Amniotic epithelial cell (primary cell): Measurements from ENCODE around the gene FNIP2.

Source experiments
- DNase-seq: peaks from one replicate; pipeline ENCODE4 v3.0.0-alpha.2; 2010; ENCODE audit warnings: low read depth

FNIP2 gene

DNA sequence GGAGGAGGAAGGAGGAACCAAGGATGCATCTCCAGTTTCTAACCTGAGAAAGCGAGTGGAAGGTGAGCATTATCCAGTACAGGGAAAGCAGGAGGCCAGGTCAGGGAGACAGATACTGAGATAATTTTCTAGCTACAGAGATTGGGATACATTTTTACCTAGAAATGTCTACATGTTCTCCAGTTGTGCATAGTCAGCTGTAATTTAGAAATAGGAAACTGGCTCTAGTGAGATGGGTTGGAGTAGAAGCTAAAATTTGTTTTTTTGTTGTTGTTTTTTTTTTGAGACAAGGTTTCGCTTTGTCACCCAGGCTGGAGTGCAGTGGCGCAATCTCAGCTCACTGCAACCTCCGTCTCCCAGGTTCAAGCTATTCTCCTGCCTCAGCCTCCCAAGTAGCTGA lies 71.3 kb downstream of the FNIP2 start:
- DNase-seq = no peak

DNA sequence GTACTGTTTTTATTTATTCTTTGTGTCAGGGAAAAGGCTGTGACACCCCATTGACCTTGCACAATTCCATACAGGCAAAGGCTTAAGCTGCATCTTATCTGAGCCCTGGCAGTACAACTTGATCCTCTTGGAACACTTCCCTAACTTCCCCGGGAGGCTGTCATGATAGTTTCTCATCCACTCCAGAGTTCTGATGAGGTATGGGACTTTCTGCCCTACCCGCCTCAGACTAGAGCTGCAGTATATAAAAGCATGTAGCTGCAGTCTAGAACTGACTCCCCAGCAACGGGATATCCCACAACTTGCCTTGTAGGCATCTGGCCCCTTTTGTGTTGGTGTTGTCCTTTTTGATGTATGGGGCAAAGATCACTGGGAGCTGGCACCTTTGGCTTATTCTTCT lies 72.7 kb downstream of the FNIP2 start:
- peak; percentile 71 for DNase-seq

DNA sequence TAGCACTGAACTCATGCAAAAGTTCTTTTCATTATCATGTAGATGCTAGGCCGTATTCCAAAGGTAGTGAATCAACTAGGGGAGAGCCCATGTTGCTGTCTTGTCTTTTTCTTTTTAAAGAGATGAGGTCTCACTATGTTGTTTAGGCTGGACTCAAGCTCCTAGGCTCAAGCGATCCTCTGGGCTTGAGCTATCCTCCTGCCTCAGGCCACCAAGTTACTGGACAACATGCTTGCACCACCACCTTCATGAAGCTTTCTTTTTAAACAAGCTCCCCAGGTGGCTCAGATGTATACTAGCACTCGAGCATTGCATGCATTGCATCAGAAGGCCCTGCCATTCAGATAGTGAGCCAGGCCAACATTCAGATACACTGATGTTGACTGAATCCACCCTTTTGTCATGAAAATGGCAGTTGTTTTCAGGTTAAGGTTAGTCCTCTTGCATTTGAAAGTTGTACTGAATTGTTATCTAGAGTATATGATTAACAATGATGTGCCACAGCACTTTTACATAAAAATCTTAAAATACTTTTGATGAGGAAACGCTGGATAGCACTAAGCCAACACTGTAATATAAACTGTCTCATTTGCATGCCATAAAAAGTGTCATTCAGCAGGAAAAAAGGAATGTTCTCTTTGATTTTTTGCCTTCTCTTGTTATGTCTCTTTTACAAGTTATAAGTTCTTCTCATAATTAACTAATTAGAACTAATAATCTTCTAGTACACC lies 76.7 kb downstream of the FNIP2 start:
- DNase-seq = no peak

DNA sequence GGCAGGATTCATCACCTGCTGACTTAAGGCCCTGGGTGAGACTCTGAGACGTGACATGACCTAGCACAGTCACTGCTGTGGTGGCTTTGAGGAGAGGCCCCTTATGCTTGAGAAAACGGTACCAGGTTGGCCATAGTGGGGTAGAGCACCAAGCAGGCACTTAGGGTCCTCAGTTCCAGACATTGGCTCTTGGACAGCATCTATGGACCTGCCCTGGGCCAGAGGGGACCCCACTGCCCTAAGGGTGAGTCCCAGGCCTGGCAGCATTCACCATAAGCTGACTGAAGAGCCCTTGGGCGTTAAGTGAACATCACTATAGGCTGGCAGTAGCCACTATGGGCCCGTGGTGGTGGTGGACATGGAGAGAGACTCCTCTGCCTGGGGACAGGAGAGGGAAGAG lies 78.7 kb downstream of the FNIP2 start:
- no peak for DNase-seq

DNA sequence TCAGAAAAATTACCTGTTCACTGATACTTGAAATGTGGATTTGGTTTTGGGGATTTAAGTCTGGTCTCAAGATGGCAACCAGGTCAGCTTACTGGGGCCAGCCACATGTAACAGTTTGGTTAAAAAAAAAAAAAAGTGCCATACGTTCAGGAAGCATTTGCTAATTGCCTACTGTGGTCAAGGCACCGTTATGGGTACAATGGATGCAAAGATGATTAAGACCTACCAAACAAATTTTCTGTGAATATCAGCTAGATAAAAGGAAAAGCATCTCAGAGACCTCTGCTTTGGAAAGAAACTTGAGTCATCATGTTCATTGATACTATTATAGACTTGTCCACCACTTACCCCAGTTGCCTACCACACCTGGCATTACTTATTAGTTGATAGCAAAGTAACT lies 80.9 kb downstream of the FNIP2 start:
- DNase-seq = no peak

DNA sequence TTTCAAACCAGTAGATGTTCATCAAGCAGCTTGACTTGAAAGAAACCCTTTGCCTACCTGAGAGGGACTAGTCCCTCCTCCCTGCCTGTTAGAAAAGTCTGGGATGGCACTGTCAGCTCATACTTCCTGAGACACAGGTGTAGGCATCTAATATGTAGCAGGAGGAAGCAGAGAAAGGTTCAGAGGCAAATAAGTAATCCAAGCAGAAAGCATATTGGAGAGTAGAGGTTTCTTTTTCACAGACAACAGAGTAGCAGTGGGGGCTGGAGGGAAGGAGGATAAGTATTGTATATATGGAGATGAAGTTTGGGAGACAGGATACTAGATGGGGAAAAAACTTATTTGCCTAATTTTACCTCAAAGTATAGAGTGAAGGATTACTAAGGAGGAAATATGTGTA lies 81.5 kb downstream of the FNIP2 start:
- no peak for DNase-seq

DNA sequence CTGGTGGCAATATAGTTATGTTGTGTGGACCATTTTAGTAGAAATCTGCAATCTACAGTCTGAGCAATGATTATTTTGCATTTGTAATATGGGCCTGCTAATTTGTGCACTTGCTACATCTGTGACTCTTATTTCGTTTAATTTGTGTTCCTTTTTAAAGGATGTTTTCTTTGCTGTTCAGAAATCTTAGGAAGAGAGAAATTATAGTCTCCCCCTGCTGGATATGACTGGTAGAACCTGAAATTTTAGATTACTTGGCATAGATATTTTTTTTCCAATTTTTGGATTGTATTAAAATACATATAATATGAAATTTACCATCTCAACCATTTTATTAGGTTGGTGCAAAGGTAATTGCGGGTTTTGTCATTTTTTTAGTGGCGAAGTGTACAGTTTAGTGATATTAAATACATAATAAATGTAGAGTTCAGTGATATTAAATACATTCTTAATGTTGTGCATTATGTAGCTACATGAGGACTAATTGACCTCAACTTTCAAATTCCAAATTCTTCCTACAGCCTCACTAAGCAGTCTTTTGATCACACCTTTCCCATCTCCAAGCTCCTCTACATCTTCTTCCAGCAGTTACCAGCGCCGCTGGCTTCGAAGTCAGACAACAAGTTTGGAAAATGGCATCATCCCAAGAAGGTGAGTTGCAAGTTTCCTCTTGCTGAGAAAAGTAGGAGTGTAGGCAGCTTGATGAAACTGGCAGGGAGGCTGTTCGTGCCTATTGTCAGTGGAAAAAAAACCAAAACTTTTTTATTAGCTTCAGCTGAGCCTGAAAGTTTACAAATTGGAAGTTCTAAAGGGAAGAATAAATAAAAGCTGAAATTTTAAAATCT lies 82.2 kb downstream of the FNIP2 start:
- DNase-seq = peak; percentile 25

DNA sequence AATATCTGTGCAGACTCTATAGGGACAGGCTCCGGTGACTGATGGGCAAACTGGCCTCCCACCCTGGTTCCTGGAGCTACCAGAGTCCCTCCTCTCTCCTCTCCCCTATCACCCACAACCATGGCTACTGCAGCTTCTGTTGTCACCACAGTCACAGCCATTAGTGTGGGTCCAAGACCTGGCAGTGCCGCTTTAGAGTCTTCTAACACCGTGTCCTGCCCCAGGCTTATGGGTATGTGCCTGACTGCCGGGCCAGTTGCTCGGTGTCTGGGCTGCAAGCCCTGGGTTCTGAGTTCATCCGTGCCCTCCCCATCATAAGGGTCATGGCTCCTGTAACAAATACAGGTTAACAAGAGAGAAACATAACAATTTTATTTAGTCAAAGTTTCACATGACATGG lies 85.4 kb downstream of the FNIP2 start:
- DNase-seq = no peak

DNA sequence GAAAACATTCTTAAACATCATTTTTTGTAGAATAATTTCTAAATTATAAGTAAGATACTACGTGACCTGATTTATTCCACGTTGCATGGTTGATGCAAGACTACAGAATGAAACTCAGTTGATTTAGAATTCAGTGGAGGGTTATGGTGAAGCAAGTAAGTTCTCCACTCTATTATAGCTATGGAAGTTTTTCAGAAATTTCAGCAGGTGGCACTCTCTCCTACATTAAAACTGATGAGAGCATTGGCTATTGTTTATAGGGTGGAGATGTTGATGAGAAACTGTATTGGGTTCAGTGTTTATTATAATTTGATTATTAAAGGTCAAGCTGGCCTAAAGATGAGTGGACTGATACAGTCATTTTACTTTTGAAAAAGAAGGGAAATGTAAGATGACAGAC lies 88.0 kb downstream of the FNIP2 start:
- DNase-seq = peak; percentile 65

DNA sequence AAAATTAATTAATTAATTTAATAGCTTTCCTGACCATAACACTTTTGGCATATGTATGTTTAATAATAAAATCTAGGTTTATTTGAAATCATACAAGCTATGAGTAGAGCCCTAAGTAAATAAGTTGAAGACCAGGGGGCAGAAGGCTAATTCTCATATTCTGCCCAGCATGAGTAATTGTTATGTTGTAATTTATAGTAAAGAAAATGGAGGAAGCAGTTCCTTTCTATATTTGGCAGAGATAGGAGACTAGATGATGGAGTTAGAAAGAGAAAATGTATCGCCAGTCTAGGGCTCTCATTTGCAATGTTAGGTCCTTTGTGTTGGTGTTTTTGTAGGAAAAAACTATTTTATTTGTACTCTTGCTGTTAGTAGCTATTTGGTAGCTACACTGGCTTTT lies 89.1 kb downstream of the FNIP2 start:
- DNase-seq = no peak

DNA sequence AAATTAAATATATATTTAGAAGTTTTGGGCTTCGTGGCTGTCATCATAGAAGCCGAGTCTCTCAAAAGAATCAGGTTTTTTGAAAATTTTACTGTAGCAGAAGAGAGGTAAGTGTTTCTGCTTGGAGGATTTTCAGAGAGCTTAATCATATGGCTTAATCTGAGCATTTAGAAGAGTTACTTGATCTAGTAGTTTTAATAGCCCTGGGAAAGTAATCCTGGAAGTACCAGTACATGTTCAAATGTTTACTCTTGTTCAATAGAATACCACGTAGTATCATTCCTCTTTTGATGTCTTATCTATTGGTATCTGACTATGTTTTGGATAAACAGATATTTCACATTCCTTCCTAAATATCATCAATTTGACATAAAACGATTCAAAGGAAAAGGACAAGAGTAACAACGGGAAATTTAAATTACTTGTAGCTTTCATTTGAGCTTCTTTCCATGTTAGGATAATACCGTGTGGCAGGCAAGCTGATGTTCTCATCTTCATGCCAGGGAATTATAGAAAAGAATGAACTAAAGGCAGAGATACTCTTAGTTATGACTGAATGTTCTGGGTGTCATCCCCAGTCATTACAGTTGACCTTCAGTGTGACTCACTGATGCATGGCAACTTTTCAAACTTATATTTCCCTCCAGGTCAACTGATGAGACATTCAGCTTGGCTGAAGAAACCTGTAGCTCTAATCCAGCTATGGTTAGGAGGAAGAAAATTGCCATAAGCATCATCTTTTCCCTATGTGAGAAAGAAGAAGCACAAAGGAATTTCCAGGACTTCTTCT lies 89.8 kb downstream of the FNIP2 start:
- DNase-seq = peak; percentile 61

DNA sequence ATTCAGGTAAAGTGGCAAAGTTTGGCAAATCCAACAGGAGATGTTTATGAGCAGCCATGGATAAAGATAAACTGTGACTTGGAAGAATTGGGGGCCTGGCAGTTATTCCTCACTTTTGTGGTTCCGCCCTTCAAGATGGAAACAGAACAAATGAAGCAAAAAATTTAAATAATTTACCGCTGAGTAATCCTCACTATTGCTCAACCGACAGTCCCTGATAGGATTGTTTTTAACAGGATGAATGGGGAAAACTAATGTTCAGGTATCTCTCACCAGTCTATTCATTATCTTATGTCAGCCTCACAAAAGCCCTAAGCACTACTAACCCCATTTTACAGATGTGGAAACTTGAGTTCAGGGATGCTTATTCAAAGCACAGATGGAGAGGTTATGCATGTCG lies 90.8 kb downstream of the FNIP2 start:
- peak; percentile 50 for DNase-seq

DNA sequence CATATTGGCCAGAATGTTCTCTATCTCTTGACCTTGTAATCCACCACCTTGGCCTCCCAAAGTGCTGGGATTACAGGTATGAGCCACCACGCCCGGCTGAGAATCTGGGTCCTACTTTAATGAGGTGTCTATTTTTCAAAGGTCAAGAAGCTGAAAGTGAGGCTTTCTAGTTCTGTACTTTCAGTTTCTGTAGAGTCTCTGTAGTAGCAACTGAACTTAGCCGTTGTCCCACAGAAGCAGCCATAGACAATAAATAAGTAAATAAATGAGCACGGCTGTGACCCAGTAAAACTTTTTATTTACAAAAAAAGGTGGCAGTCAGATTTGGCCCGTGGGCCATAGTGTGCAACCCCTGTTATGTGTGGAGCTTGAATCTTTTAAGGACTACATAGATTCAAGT lies 92.0 kb downstream of the FNIP2 start:
- DNase-seq = no peak

DNA sequence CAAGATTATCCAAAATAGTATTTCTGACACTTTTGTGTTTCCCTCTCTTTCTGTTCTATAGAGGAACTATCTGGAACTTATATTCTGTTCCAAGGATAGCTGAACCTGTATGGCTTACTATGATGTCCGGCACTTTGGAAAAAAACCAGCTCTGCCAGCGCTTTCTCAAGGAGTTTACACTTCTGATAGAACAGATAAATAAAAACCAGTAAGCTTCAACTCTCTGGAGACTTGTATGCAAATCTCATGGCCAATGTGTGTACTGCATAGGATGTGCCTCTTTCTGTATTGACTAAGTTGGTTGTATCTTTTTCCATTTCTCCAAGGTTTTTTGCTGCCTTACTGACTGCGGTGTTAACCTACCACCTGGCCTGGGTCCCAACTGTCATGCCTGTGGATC lies 92.5 kb downstream of the FNIP2 start:
- no peak for DNase-seq

DNA sequence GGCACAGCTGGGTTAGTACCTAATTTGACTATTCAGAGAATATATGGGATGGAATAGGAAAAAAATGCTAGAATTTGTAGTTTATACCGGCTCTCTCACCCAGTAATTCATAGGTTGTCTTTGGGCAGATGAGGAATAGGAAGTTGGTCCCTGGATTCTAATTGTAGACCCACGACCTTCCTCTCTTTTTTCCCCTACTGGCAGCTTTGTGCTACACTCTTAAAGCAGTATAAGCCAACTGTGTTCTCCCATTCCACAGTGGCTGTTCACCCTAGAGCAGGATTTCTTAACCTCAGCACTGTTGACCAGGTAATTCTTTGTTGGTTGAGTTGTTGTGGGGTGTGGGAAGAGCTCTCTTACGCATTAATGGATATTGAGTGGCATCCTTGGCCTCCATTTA lies 92.9 kb downstream of the FNIP2 start:
- DNase-seq = no peak

DNA sequence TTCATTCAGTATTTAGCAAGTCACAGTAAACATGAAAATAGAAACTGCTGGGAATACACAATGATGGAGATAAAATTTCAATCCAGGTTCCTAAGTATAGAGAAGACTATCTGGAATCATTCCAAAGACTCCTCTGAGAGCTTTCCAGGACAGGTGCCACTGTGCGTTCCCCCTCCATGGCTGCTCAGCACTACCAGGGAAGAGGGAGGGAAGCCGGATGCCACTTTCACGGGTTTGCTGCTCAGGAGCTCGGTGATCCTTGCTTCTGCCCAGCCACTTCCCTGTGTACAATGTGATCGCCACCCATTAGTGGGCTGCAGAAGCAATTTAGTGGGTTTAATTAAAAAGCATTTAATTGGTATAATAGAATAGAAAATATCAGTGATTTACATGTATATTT lies 94.5 kb downstream of the FNIP2 start:
- DNase-seq = no peak

DNA sequence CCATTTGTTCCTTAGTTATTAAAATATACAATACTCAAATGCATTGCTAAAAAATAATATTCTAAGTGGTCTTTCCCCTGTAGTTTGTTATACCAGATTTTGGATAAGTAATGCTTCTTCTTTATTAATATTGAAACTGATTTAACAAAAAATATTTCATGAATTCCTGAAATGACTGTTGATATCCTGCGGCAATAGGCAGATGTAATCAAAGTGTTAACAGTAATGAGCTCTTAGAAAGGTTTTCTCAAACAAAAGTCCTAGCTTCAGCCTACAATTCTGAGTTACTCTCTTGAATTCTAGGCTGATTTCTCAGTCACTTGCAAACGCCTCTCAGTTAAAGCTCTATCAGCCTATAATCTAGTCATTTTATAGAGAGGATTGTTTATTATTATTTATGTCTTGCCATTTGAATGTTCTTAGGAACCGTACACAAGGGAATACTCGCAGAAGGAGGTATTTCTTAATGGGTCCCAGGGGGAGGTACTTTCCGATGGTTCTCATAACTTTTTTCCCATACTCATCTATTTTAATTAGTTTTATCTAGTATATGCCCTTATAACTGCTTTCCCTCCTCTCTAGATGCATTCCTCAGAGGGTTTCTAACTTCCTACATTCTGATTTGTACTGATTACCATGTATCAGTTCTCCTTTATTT lies 96.8 kb downstream of the FNIP2 start:
- no peak for DNase-seq

DNA sequence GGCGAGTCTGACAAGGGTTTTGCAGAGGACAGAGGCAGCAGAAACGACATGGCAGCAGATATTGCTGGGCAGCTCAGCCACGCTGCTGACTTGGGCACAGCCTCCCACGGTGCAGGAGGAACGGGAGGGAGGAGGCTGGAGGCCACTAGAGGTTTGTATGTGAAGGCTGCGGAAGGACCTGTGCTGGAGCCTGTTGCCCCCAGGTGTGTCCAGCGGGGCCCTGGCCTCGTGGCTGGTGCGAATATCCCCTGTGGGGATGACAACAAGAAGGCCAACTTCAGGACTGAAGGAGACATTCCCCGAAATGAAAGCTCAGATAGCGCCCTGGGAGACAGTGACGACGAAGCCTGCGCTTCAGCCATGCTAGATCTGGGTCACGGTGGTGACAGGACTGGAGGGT lies 100.2 kb downstream of the FNIP2 start:
- DNase-seq = no peak

DNA sequence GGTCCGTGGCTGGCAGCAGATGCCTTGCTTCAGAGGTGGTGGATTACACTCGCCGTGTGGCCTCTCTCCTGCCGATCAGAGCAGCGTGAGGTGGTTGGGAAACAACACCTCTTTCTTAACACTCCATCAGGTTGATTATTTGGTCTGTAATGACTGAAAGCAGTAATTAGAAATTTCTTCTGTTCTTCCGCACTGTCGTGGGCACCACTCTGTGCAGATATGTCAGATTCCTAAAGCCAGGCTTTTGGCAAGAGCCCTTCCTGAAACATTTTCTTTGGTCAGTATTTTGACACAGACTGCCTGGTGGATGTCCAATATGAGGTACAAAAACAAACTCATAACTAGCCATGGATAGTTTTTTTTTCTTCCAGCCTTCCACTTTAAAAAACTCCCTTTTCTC lies 100.9 kb downstream of the FNIP2 start:
- DNase-seq = no peak

DNA sequence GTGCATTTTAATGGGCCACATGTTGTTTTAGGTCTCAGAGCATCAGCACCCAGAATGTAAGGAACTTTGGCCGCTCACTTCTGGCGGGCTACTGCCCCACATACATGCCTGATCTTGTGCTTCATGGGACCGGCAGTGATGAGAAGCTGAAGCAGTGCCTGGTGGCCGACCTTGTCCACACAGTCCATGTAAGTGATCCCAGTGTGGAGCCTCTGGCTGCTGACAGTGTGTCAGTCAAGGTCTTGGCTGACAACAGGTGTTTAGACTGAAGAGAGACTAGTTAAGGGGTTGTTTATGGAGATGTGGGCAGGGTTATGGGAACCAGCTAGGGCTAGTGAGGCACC lies 101.4 kb downstream of the FNIP2 start:
- no peak for DNase-seq

DNA sequence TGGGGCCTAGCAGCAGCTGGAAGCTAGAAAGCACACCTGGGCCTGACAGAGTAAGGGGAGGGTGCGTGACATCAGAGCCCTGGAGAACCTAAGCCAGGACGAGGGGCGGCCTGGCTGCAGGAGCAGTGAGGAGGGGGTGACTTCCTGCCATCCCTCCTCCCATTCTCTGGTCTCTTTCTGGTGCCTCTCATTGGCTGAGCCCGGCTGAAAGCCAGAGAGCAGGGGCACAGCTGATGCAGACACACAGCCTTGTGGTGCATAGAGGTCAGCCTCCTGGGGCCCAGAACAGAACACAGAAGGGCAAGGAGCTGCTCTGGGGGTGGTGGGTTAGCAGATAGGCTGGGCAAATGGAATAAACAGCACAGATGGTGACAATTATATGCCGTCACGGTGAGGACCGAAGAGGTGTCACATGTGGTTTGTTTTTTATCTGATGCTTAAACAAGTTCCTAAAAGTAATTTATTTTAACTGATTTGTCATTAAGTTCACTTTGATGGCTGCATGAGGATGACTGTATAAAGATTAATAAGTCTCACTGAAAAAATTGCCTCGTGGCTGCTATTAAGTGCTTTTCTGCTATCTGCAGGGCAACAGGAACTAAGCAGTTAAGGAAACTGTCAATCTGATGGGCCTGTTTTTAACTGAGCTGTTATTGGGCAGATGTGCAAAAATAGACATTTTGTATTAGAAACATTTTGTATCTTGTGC lies 102.0 kb downstream of the FNIP2 start:
- no peak for DNase-seq

DNA sequence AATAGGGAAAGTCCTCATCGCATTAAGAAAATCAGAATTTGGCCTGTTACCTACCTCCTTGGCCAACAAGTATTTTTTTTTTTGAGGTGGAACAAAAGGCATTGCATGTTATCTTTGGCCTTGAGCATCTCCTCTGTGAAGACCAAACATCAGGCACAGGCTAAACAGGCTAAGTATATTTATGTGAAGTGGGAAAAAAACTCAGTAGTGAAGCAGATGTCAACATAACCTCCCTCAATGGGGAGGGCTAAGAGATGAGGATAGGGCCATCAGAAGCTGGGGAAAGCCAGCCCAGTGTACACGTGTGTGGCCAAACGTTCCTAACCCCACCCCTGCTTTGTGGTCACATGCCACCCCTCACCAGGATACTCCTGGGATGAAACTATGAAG lies 102.5 kb downstream of the FNIP2 start:
- DNase-seq = no peak
